Measurements from ENCODE around the gene SLC20A1. TPM values are rescaled to one million over a fixed set of nuclear protein-coding genes. Genes with fewer than 3 reads are reported as not detected.

SLC20A1 gene
- total RNA-seq, 2 experiments from 2014 or later: 73.1 to 73.5 TPM

- intact Hi-C loops (cut with micrococcal nuclease): no loop called here
- H3K27ac Mint-ChIP-seq: no peak overlapping the region
- H3K27me3 Mint-ChIP-seq (ENCODE audit: low read depth): no peaks in the 10 kb centered on the region
- DNase-seq: no peak
- H3K4me1 Mint-ChIP-seq (ENCODE audit: low read depth): peaks cover 1% of the 10 kb centered on the region
- H3K36me3 Mint-ChIP-seq (ENCODE audit: low read depth): peaks cover 3% of the 10 kb centered on the region
- H3K4me3 Mint-ChIP-seq: no peak overlapping the region
- H3K9me3 Mint-ChIP-seq: no peaks in the 10 kb centered on the region
- CTCF ChIA-PET: interaction anchor here (0.8 to 1.7 kb wide), 5 partner anchors 10 to 22 kb away, joined by 3 to 4 read pairs (median 3); no protein-coding TSS in a partner anchor
Measured at GRCh38 chr2:112670252-112671022, 24.7 kb downstream of the SLC20A1 start.

- Mint-ChIP-seq H3K4me3 (no peak overlapping the region), H3K27me3 (ENCODE audit: low read depth) (no peaks in the 10 kb centered on the region), H3K27ac (no peak overlapping the region), H3K9me3 (no peaks in the 10 kb centered on the region), H3K36me3 (ENCODE audit: low read depth) (peaks cover 3% of the 10 kb centered on the region), H3K4me1 (ENCODE audit: low read depth) (peaks cover 1% of the 10 kb centered on the region)
- intact Hi-C loops (cut with micrococcal nuclease): no loop called here
- CTCF ChIA-PET: interaction anchor here (0.7 to 1.3 kb wide), 3 partner anchors 24 to 55 kb away, joined by 3 to 5 read pairs (median 4); no protein-coding TSS in a partner anchor
- no peak for DNase-seq
Measured at GRCh38 chr2:112671801-112672200, 26.1 kb downstream of the SLC20A1 start.

DNA sequence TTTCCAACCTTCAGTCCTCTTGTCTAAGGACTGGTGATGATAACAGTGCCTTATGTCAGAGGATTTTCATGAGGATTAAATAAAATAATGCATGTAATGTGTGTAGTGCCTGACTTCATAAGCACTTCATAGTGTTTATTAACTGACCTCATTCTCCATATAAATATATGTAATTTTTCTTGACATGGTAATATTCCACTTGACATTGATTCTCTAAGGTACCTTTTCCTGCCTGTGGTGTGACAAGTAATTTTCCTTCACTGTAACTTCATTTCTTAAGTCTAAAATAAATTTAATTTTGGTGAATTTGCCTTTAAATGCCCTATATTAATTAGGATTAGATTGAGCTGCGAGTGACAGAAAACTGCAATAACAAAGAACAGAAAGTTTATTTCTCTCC lies 27.3 kb downstream of the SLC20A1 start:
- peaks cover 1% of the 10 kb centered on the region for H3K4me1 Mint-ChIP-seq (ENCODE audit: low read depth)
- H3K27ac Mint-ChIP-seq: no peak overlapping the region
- H3K36me3 Mint-ChIP-seq (ENCODE audit: low read depth): peaks cover 3% of the 10 kb centered on the region
- H3K27me3 Mint-ChIP-seq (ENCODE audit: low read depth): no peaks in the 10 kb centered on the region
- intact Hi-C loops (cut with micrococcal nuclease): no loop called here
- no peak overlapping the region for H3K4me3 Mint-ChIP-seq
- CTCF ChIA-PET: interaction anchor here (1.1 kb wide), 1 partner anchor 52 kb away, joined by 3 read pairs; no protein-coding TSS in a partner anchor
- no peak for DNase-seq
- no peaks in the 10 kb centered on the region for H3K9me3 Mint-ChIP-seq

GRCh38 chr2:112674229-112674628 lies 28.5 kb downstream of the SLC20A1 start:
- H3K27me3 Mint-ChIP-seq (ENCODE audit: low read depth): no peaks in the 10 kb centered on the region
- CTCF ChIA-PET: interaction anchor here (0.9 to 1.1 kb wide), 2 partner anchors 11 to 51 kb away, joined by 3 to 4 read pairs; no protein-coding TSS in a partner anchor

GRCh38 chr2:112679484-112679883 lies 33.7 kb downstream of the SLC20A1 start:
- H3K4me1 Mint-ChIP-seq (ENCODE audit: low read depth): no peaks in the 10 kb centered on the region

More at GRCh38 chr2:112674229-112674628, 28.5 kb downstream of the SLC20A1 start:
- no peak overlapping the region for H3K27ac Mint-ChIP-seq
- H3K9me3 Mint-ChIP-seq: no peaks in the 10 kb centered on the region
- H3K36me3 Mint-ChIP-seq (ENCODE audit: low read depth): peaks cover 2% of the 10 kb centered on the region
- no peak overlapping the region for H3K4me3 Mint-ChIP-seq
- H3K4me1 Mint-ChIP-seq (ENCODE audit: low read depth): peaks cover 1% of the 10 kb centered on the region
- intact Hi-C loops (cut with micrococcal nuclease): no loop called here
- DNase-seq: no peak

DNA sequence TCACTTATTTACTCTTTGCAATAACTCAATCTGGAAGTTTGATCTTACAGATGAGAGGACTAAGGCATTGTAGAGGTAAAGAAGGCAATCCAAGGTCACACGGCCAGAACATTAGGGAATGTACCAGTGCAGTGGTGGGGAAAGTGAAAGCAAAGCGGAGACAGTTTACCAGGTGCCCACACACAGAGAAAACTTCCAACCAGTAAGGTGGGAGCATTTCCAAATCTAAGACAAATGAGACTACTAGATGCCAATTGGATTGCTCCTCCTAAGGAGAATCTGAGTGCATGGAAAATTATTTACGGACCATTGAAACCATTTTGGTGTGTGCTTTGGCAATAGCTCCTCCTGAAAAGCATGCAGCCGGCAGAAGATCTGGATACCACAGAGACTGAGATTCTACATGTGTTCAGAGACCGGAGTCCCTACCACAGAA lies 34.9 kb downstream of the SLC20A1 start:
- no peak overlapping the region for H3K4me3 Mint-ChIP-seq
- no peak for DNase-seq
- no peaks in the 10 kb centered on the region for H3K27me3 Mint-ChIP-seq (ENCODE audit: low read depth)
- intact Hi-C loops (cut with micrococcal nuclease): no loop called here
- H3K9me3 Mint-ChIP-seq: no peaks in the 10 kb centered on the region
- no peaks in the 10 kb centered on the region for H3K36me3 Mint-ChIP-seq (ENCODE audit: low read depth)
- no peaks in the 10 kb centered on the region for H3K4me1 Mint-ChIP-seq (ENCODE audit: low read depth)
- H3K27ac Mint-ChIP-seq: no peak overlapping the region
- CTCF ChIA-PET: no interaction called here

More at GRCh38 chr2:112679484-112679883, 33.7 kb downstream of the SLC20A1 start:
- no peak overlapping the region for H3K4me3 Mint-ChIP-seq
- no peak overlapping the region for H3K27ac Mint-ChIP-seq
- no peaks in the 10 kb centered on the region for H3K9me3 Mint-ChIP-seq
- intact Hi-C loops (cut with micrococcal nuclease): no loop called here
- no peaks in the 10 kb centered on the region for H3K27me3 Mint-ChIP-seq (ENCODE audit: low read depth)
- CTCF ChIA-PET: no interaction called here
- no peak for DNase-seq
- H3K36me3 Mint-ChIP-seq (ENCODE audit: low read depth): no peaks in the 10 kb centered on the region

- intact Hi-C loops (cut with micrococcal nuclease): no loop called here
- no peak overlapping the region for H3K27ac Mint-ChIP-seq
- H3K4me1 Mint-ChIP-seq (ENCODE audit: low read depth): peaks cover 6% of the 10 kb centered on the region
- no peaks in the 10 kb centered on the region for H3K36me3 Mint-ChIP-seq (ENCODE audit: low read depth)
- no peak overlapping the region for H3K4me3 Mint-ChIP-seq
- no peaks in the 10 kb centered on the region for H3K27me3 Mint-ChIP-seq (ENCODE audit: low read depth)
- CTCF ChIA-PET: no interaction called here
- no peak for DNase-seq
- H3K9me3 Mint-ChIP-seq: no peaks in the 10 kb centered on the region
Measured at GRCh38 chr2:112682101-112682500, 36.4 kb downstream of the SLC20A1 start.

DNA sequence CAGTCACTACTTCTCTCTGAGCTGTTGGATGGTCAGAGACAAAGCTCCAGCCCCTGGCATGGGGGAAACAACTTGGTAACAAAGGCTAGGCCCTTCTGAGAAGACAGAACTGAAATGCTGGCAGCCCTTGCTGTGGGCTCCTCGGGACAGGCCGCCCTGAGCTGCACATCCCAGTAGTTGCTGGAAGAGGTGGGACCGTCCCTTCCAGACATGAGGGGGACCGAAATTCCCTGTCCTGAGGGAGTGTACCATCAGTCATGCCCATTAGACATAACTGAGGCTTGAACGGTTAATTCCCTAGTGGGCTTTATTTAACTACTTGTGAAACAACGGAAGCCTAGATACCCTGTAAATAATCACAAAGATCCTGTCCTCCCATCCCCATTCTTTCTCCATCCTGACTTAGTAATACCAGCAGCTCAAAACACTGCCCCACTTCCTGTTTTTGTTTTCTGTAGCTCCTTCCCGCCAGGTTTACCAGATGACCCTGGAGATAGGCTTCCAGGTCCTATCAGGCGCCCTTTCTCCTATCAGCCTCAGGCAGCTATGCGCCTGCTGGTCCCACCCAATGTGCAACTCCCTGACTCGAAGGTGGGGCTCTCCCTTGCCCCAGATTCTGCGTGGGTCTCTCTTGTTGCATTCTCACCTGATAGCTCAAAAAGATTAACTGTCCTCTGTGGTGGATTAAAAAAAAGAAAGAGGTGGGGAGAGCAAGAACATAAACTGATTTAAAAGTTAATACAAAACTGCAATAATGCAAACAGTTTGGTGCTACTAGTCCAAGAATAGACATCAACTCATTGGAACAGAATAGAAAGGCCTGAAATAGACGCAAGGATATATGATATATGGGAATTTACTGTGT lies 38.0 kb downstream of the SLC20A1 start:
- Mint-ChIP-seq H3K4me1 (ENCODE audit: low read depth) (peaks cover 6% of the 10 kb centered on the region), H3K36me3 (ENCODE audit: low read depth) (no peaks in the 10 kb centered on the region), H3K27ac (no peak overlapping the region), H3K4me3 (no peak overlapping the region), H3K27me3 (ENCODE audit: low read depth) (no peaks in the 10 kb centered on the region), H3K9me3 (no peaks in the 10 kb centered on the region)
- intact Hi-C loops (cut with micrococcal nuclease): no loop called here
- DNase-seq: no peak
- CTCF ChIA-PET: interaction anchor here (0.5 to 1.3 kb wide), 4 partner anchors 8 to 234 kb away, joined by 3 to 5 read pairs (median 3); no protein-coding TSS in a partner anchor

- Mint-ChIP-seq H3K27ac (no peak overlapping the region), H3K4me1 (ENCODE audit: low read depth) (peaks cover 6% of the 10 kb centered on the region), H3K9me3 (no peaks in the 10 kb centered on the region), H3K27me3 (ENCODE audit: low read depth) (no peaks in the 10 kb centered on the region), H3K36me3 (ENCODE audit: low read depth) (no peaks in the 10 kb centered on the region), H3K4me3 (no peak overlapping the region)
- intact Hi-C loops (cut with micrococcal nuclease): no loop called here
- CTCF ChIA-PET: interaction anchor here (0.8 to 1.8 kb wide), 2 partner anchors 9 to 15 kb away, joined by 3 to 5 read pairs; no protein-coding TSS in a partner anchor
- no peak for DNase-seq
Measured at GRCh38 chr2:112684415-112684775, 38.7 kb downstream of the SLC20A1 start.

GRCh38 chr2:112685271-112685884 lies 39.6 kb downstream of the SLC20A1 start:
- intact Hi-C loops (cut with micrococcal nuclease): no loop called here
- CTCF ChIA-PET: interaction anchor here (1.0 to 2.2 kb wide), 8 partner anchors 12 to 61 kb away, joined by 3 to 9 read pairs (median 4); no protein-coding TSS in a partner anchor
- H3K27ac Mint-ChIP-seq: no peak overlapping the region
- no peaks in the 10 kb centered on the region for H3K9me3 Mint-ChIP-seq
- H3K4me3 Mint-ChIP-seq: no peak overlapping the region
- no peaks in the 10 kb centered on the region for H3K36me3 Mint-ChIP-seq (ENCODE audit: low read depth)
- no peaks in the 10 kb centered on the region for H3K27me3 Mint-ChIP-seq (ENCODE audit: low read depth)
- peaks cover 6% of the 10 kb centered on the region for H3K4me1 Mint-ChIP-seq (ENCODE audit: low read depth)
- DNase-seq: no peak

DNA sequence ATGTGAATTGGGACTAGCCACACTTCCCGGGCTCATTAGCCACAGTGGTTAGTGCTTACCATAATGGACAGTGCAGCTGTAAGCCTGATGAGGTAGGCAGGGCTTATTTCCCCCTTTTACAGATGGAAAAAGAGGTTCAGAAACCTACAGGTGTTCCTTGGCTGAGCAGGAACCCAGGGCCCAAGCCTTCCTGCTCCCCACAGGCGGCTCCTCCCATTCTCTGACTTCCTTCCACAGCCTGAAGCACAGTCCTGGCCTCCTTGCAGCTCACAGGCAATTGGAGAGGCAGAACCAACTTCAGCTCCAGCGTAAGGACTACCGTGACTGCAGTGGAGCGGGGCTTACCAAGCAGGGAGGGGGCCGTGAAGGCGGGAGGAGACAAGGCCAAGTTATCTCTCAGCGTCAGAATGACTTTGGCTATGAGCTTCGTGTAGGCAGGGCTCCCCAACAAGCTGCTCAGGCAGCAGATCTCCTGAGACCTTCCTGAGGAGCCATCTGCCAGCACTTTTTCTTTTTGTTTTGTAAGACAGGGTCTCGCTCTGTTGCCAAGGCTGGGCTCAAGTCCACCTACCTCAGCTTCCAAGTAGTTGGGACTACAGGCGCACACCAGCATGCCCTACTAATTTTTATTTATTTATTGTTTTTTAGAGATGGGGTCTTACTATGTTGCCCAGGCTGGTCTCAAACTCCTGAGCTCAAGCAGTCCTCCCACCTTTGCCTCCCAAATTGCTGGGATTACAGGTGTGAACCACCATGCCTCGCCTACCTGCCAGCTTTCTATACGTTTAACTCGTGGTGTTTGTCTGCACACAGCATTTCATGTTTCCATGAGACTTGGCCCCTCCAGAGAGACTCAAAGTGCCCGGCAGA lies 40.8 kb downstream of the SLC20A1 start:
- CTCF ChIA-PET: interaction anchor here (0.8 to 2.2 kb wide), 7 partner anchors 13 to 87 kb away, joined by 3 to 9 read pairs (median 4); no protein-coding TSS in a partner anchor
- no peak overlapping the region for H3K27ac Mint-ChIP-seq
- H3K9me3 Mint-ChIP-seq: no peaks in the 10 kb centered on the region
- H3K4me1 Mint-ChIP-seq (ENCODE audit: low read depth): peaks cover 15% of the 10 kb centered on the region
- H3K27me3 Mint-ChIP-seq (ENCODE audit: low read depth): no peaks in the 10 kb centered on the region
- H3K36me3 Mint-ChIP-seq (ENCODE audit: low read depth): no peaks in the 10 kb centered on the region
- H3K4me3 Mint-ChIP-seq: no peak overlapping the region
- intact Hi-C loops (cut with micrococcal nuclease): no loop called here
- DNase-seq: no peak

Data from activated naive CD4-positive, alpha-beta T cell treated with anti-CD3 and anti-CD28 coated beads for 36 hours (primary cell).